H1 (cell line): ENCODE measurements around the gene TIGD6. TPM values are rescaled to one million over a fixed set of nuclear protein-coding genes. Genes with fewer than 3 reads are reported as not detected.

Experiments used
- CTCF ChIA-PET: fragments of 300-600 bp; sonication (Branson Sonifier 250); formaldehyde crosslinking; loops from one replicate; lab custom pipeline; 2021; ENCODE audit not compliant: partially characterized antibody; lab: Charles Lee
- POLR2A ChIA-PET: fragments of 300-600 bp; sonication (Branson Sonifier 250); formaldehyde crosslinking; loops from one replicate; lab custom pipeline; 2021; ENCODE audit warnings: inconsistent platforms; ENCODE audit not compliant: partially characterized antibody; lab: Charles Lee
- DNase-seq, 2 experiments: peaks; one replicate each; pipeline versions ENCODE4 v3.0.0 to v3.0.0-alpha.2; 2010 to 2022; ENCODE audit warnings: low spot score in 2 of 2, low read depth in 1 of 2, mixed read lengths in 1 of 2
- FAIRE-seq: peaks from 2 replicates; lab custom pipeline; 2011; peaks lifted over from hg19 to GRCh38; lab: Jason Lieb, UNC
- H2AFZ ChIP-seq: 2 replicates; pipeline ENCODE4 v1.8.1; 2012; ENCODE audit warnings: low read length, inconsistent platforms
- H2AK5ac ChIP-seq: 2 replicates; pipeline ENCODE4 v1.6.1; 2013; ENCODE audit warnings: low read depth, low read length
- H2BK120ac ChIP-seq: replicated peaks from 2 replicates; pipeline ENCODE3; 2013; ENCODE audit warnings: low read depth, low read length, inconsistent platforms
- H2BK12ac ChIP-seq: 2 replicates; pipeline ENCODE4 v1.6.1; 2013; ENCODE audit warnings: low read depth, low read length
- H2BK15ac ChIP-seq: 2 replicates; pipeline ENCODE4 v1.6.1; 2013; ENCODE audit warnings: low read length
- H2BK20ac ChIP-seq: 2 replicates; pipeline ENCODE4 v1.6.1; 2013; ENCODE audit warnings: low read length
- H2BK5ac ChIP-seq: 2 replicates; pipeline ENCODE4 v1.6.1; 2013; ENCODE audit warnings: low read depth, low read length
- H3K14ac ChIP-seq: 2 replicates; pipeline ENCODE4 v1.6.1; 2013; ENCODE audit warnings: inconsistent platforms; ENCODE audit not compliant: insufficient read length
- H3K18ac ChIP-seq: 2 replicates; pipeline ENCODE4 v1.6.1; 2013; ENCODE audit warnings: low read length; ENCODE audit errors: extremely low read depth
- H3K23ac ChIP-seq: 2 replicates; pipeline ENCODE4 v1.6.1; 2013; ENCODE audit warnings: inconsistent platforms; ENCODE audit not compliant: insufficient read length
- H3K23me2 ChIP-seq: 2 replicates; pipeline ENCODE4 v1.6.1; 2013; ENCODE audit warnings: low read depth, low read length
- H3K27ac ChIP-seq: 2 replicates; pipeline ENCODE4 v1.6.1; 2011; ENCODE audit warnings: low read depth, low read length, inconsistent platforms
- H3K27me3 ChIP-seq, 4 experiments: replicated peaks in 1 of 4; 1 replicate in 1 of 4; 2 replicates in 3 of 4; pipeline versions ENCODE4 v1.6.1 to v1.8.1; 2011 to 2013; ENCODE audit warnings: low read length in 3 of 4, mild to moderate bottlenecking in 3 of 4, inconsistent platforms in 2 of 4, mixed read lengths in 2 of 4, moderate library complexity in 1 of 4; ENCODE audit not compliant: control insufficient read depth in 3 of 4, insufficient read depth in 3 of 4; ENCODE audit errors: extremely low read depth in 1 of 4
- H3K36me3 ChIP-seq, 4 experiments: 2 replicates each; pipeline versions ENCODE4 v1.6.1 to v1.8.1; 2011 to 2013; ENCODE audit warnings: mild to moderate bottlenecking in 4 of 4, low read length in 3 of 4, moderate library complexity in 2 of 4, control low read depth in 1 of 4, inconsistent platforms in 1 of 4; ENCODE audit not compliant: insufficient read depth in 4 of 4, control insufficient read depth in 2 of 4
- H3K4ac ChIP-seq: replicated peaks from 2 replicates; pipeline ENCODE3; 2013; ENCODE audit warnings: low read length, low read depth, mixed read lengths, inconsistent platforms; ENCODE audit not compliant: insufficient read length
- H3K4me1 ChIP-seq, 4 experiments: replicated peaks in 1 of 4; 1 replicate in 1 of 4; 2 replicates in 3 of 4; pipeline versions ENCODE4 v1.6.1 to v1.8.1; 2011 to 2013; ENCODE audit warnings: low read length in 3 of 4, inconsistent platforms in 2 of 4, mixed read lengths in 1 of 4; ENCODE audit not compliant: insufficient read depth in 4 of 4, control insufficient read depth in 3 of 4
- H3K4me2 ChIP-seq, 2 experiments: 2 replicates each; pipeline versions ENCODE4 v1.6.1 to v1.8.1; 2011 to 2013; ENCODE audit warnings: low read depth in 2 of 2, low read length in 2 of 2, control low read depth in 1 of 2, inconsistent platforms in 1 of 2, mild to moderate bottlenecking in 1 of 2; ENCODE audit not compliant: insufficient read depth in 1 of 2
- H3K4me3 ChIP-seq, 4 experiments: fragments of 200-600, 300-600 bp in 1 of 4; sonication (generic), shearing (Covaris generic), sonication (Bioruptor Twin) in 1 of 4; 2 replicates each; pipeline versions ENCODE4 v1.5.1 to v1.8.1; 2011 to 2016; ENCODE audit warnings: low read length in 4 of 4, low read depth in 3 of 4, control low read depth in 2 of 4, inconsistent platforms in 2 of 4, mild to moderate bottlenecking in 2 of 4, mixed read lengths in 1 of 4, moderate library complexity in 1 of 4; ENCODE audit not compliant: insufficient read depth in 2 of 4; ENCODE audit errors: extremely low read depth in 1 of 4
- H3K56ac ChIP-seq: replicated peaks from 2 replicates; pipeline ENCODE3; 2013; ENCODE audit warnings: low read depth, mild to moderate bottlenecking, mixed read lengths, low read length, inconsistent platforms; ENCODE audit not compliant: insufficient read length
- H3K79me1 ChIP-seq: 2 replicates; pipeline ENCODE4 v1.6.1; 2013; ENCODE audit warnings: low read depth, low read length, control low read depth
- H3K79me2 ChIP-seq, 2 experiments: 2 replicates each; pipeline versions ENCODE4 v1.6.1 to v1.8.1; 2012 to 2013; ENCODE audit warnings: low read length in 2 of 2, mild to moderate bottlenecking in 2 of 2, inconsistent platforms in 1 of 2; ENCODE audit not compliant: insufficient read depth in 2 of 2, control insufficient read depth in 1 of 2
- H3K9ac ChIP-seq, 4 experiments: replicated peaks in 1 of 4; 1 replicate in 1 of 4; 2 replicates in 3 of 4; pipeline versions ENCODE4 v1.6.1 to v1.8.1; 2011 to 2013; ENCODE audit warnings: low read depth in 3 of 4, low read length in 3 of 4, control low read depth in 2 of 4, mild to moderate bottlenecking in 2 of 4, moderate library complexity in 2 of 4, inconsistent platforms in 1 of 4; ENCODE audit errors: extremely low read depth in 1 of 4
- H3K9me3 ChIP-seq, 2 experiments: 2 replicates each; pipeline versions ENCODE4 v1.6.1 to v1.8.1; 2012 to 2013; ENCODE audit warnings: mild to moderate bottlenecking in 2 of 2, moderate library complexity in 2 of 2, control low read depth in 1 of 2, inconsistent platforms in 1 of 2, low read depth in 1 of 2, low read length in 1 of 2, mixed read lengths in 1 of 2; ENCODE audit not compliant: insufficient read depth in 2 of 2
- H4K20me1 ChIP-seq, 2 experiments: replicated peaks in 1 of 2; 2 replicates each; pipeline versions ENCODE3 to v1.8.1; 2011 to 2013; ENCODE audit warnings: inconsistent platforms in 2 of 2, low read length in 2 of 2, mild to moderate bottlenecking in 1 of 2; ENCODE audit not compliant: insufficient read depth in 2 of 2, control insufficient read depth in 1 of 2
- H4K5ac ChIP-seq: 2 replicates; pipeline ENCODE4 v1.6.1; 2013; ENCODE audit warnings: low read length, low read depth, mixed read lengths, inconsistent platforms; ENCODE audit not compliant: insufficient read length
- H4K8ac ChIP-seq: 2 replicates; pipeline ENCODE4 v1.8.0; 2013; ENCODE audit warnings: mild to moderate bottlenecking, moderate library complexity, low read length, inconsistent platforms; ENCODE audit not compliant: insufficient read depth; ENCODE audit errors: extremely low read depth
- H4K91ac ChIP-seq: replicated peaks from 2 replicates; pipeline ENCODE3; 2013; ENCODE audit warnings: low read length, mixed read lengths, inconsistent platforms; ENCODE audit not compliant: insufficient read length
- ASH2L ChIP-seq: fragments of 200-600, 300-600 bp; sonication (generic); IDR thresholded peaks from one replicate; pipeline ENCODE4 v1.7.1; 2017; ENCODE audit warnings: low read length
- BCL11A ChIP-seq, 2 experiments: IDR thresholded peaks; one replicate each; pipeline ENCODE4 v1.6.1; 2011; ENCODE audit warnings: low read depth in 2 of 2, low read length in 2 of 2, mild to moderate bottlenecking in 2 of 2
- CHD1 ChIP-seq: IDR thresholded peaks from 2 replicates; pipeline ENCODE4 v1.6.1; 2012; ENCODE audit warnings: low read depth, low read length, improper control_type of control experiment
- CHD2 ChIP-seq: IDR thresholded peaks from 2 replicates; pipeline ENCODE4 v1.6.1; 2012; ENCODE audit warnings: low read length, improper control_type of control experiment
- EGR1 ChIP-seq: IDR thresholded peaks from 2 replicates; pipeline ENCODE4 v1.6.1; 2011; ENCODE audit warnings: low read depth, low read length, borderline replicate concordance
- KDM1A ChIP-seq: fragments of 200-600, 300-600 bp; sonication (generic); IDR thresholded peaks from 2 replicates; pipeline ENCODE4 v1.7.1; 2016; ENCODE audit warnings: mild to moderate bottlenecking, low read length, borderline replicate concordance
- NANOG ChIP-seq: IDR thresholded peaks from 2 replicates; pipeline ENCODE4 v1.6.1; 2011; ENCODE audit warnings: low read length, low read depth, mild to moderate bottlenecking, inconsistent platforms; ENCODE audit not compliant: insufficient read depth, poor library complexity, severe bottlenecking
- NRF1 ChIP-seq: IDR thresholded peaks from 2 replicates; pipeline ENCODE4 v1.6.1; 2011; ENCODE audit warnings: mild to moderate bottlenecking, low read depth, low read length, improper control_type of control experiment
- POLR2AphosphoS5 ChIP-seq: IDR thresholded peaks from 2 replicates; pipeline ENCODE4 v1.6.1; 2011; ENCODE audit warnings: low read depth, low read length
- POU5F1 ChIP-seq: IDR thresholded peaks from 2 replicates; pipeline ENCODE4 v1.6.1; 2011; ENCODE audit warnings: low read depth, mild to moderate bottlenecking, low read length, moderate library complexity
- SIN3A ChIP-seq, 2 experiments: IDR thresholded peaks in 1 of 2; conservative IDR thresholded peaks in 1 of 2; 2 replicates each; pipeline ENCODE4 v1.6.1; 2011 to 2012; ENCODE audit warnings: low read length in 2 of 2, improper control_type of control experiment in 1 of 2, low read depth in 1 of 2, mild to moderate bottlenecking in 1 of 2
- SP1 ChIP-seq: IDR thresholded peaks from 2 replicates; pipeline ENCODE4 v1.6.1; 2011; ENCODE audit warnings: low read depth, low read length
- SP4 ChIP-seq: IDR thresholded peaks from 2 replicates; pipeline ENCODE4 v1.6.1; 2012; ENCODE audit warnings: low read length, inconsistent platforms
- TBP ChIP-seq: IDR thresholded peaks from 2 replicates; pipeline ENCODE4 v1.6.1; 2011; ENCODE audit warnings: low read depth, low read length, improper control_type of control experiment
- polyA plus RNA-seq, 7 experiments: library from polyadenylated mRNA; depleted of rRNA in 3 of 7; stranded (reverse) in 5 of 7; unstranded in 2 of 7; fragments of >200 nt in 5 of 7; fragments of 200-250 nt in 2 of 7; gene quantifications; 1 replicate in 5 of 7; 2 replicates in 1 of 7; 4 replicates in 1 of 7; pipeline versions ENCODE4 v1.2.1 to v1.2.3, GENCODE V29; 2011 to 2013; ENCODE audit warnings: missing spikeins in 2 of 7, mixed read lengths in 2 of 7
- total RNA-seq: library from RNA; stranded (reverse); fragmentation: NEBNext Ultra II Directional; extraction: Animal tissue kit (Norgen Biotek cat#: 25700); gene quantifications from 2 replicates; pipeline ENCODE4 v1.2.1, GENCODE V29; 2021
- TF ChIP-seq, protein P1 (sequence below): IDR thresholded peaks from 2 replicates; pipeline ENCODE4 v1.6.1; 2012; ENCODE audit warnings: low read length, inconsistent platforms

The TIGD6 gene
- total and polyA plus RNA-seq, 2 of the 8 experiments (the other 6 are each of a cell fraction or from before 2014, with no cell fraction given): 1.3 to 2.4 TPM

DNA sequence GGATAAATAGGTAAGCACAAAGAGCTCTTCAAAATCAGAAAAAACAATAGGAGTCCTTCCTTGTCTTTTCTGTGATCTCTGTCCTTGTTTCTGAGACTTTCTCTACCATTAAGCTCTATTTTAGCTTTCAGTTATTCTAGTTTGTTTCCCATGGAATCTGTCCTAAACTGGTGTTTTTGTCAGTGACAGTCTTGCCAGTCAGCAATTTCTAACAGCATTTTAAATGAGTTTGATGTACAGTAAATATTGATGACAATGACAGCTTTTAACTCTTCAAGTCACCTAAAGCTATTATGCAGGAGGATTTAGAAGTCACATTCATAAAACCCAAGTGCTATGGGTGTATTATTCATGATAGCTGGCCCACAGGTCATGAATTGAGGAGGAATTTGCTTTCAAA lies 17.9 kb downstream of the TIGD6 start:
- Histone ChIP-seq H3K4me2 (no peak overlapping the region), H4K8ac (no peak overlapping the region), H2BK20ac (no peak overlapping the region), H2BK15ac (no peak overlapping the region), H4K20me1 (no peaks in the 10 kb centered on the region), H3K9ac (no peak overlapping the region), H3K79me2 (no peaks in the 10 kb centered on the region), H3K79me1 (no peaks in the 10 kb centered on the region; the same call in 1 of the 2 replicates), H3K14ac (no peak overlapping the region), H2BK12ac (no peak overlapping the region), H3K4me1 (no peaks in the 10 kb centered on the region), H3K4ac (no peak overlapping the region), H2AFZ (no peak overlapping the region), H2AK5ac (no peak overlapping the region), H2BK5ac (no peak overlapping the region), H3K23me2 (no peaks in the 10 kb centered on the region), H4K91ac (no peak overlapping the region), H3K4me3 (no peak overlapping the region), H2BK120ac (no peak overlapping the region), H3K18ac (no peak overlapping the region), H3K23ac (no peak overlapping the region), H3K36me3 (peaks cover 0 to 3% (median 2%) of the 10 kb centered on the region in 4 experiments; a peak in 3 of 8 replicates), H4K5ac (no peak overlapping the region), H3K27me3 (no peaks in the 10 kb centered on the region), H3K56ac (no peak overlapping the region), H3K9me3 (no peaks in the 10 kb centered on the region), H3K27ac (no peak overlapping the region)
- DNase-seq (no peak), FAIRE-seq (no peak)
- CTCF ChIA-PET: interaction anchor here (1.3 to 5.5 kb wide), 5 partner anchors 9 to 149 kb away, joined by 3 to 26 read pairs (median 7); no protein-coding TSS in a partner anchor
- POLR2A ChIA-PET: interaction anchor here (1.9 kb wide), 1 partner anchor 17 kb away, joined by 8 read pairs; the partner anchor contains the start of genes HMGXB3 and TIGD6
- TF ChIP-seq KDM1A (no peak), CHD2 (no peak), POLR2AphosphoS5 (no peak), EGR1 (no peak), NRF1 (no peak), ASH2L (no peak), SP1 (no peak), BCL11A (IDR thresholded peaks at IDR 0.05; ENCODE audit: low read depth in 2 of 2, low read length in 2 of 2) (no peak), TBP (no peak), CHD1 (no peak), SP4 (no peak), NANOG (no peak), POU5F1 (no peak), SIN3A (conservative IDR thresholded peaks at IDR 0.05 in 1 of 2, IDR thresholded peaks at IDR 0.05 in 1 of 2; ENCODE audit: low read depth in 1 of 2, low read length in 2 of 2) (no peak)
- TF ChIP-seq, protein P1, sequence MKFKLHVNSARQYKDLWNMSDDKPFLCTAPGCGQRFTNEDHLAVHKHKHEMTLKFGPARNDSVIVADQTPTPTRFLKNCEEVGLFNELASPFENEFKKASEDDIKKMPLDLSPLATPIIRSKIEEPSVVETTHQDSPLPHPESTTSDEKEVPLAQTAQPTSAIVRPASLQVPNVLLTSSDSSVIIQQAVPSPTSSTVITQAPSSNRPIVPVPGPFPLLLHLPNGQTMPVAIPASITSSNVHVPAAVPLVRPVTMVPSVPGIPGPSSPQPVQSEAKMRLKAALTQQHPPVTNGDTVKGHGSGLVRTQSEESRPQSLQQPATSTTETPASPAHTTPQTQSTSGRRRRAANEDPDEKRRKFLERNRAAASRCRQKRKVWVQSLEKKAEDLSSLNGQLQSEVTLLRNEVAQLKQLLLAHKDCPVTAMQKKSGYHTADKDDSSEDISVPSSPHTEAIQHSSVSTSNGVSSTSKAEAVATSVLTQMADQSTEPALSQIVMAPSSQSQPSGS: no peak
